Parathyroid adenoma (tissue), 2 donors: ENCODE data around the gene PYGB.

Experiments
- H2AFZ ChIP-seq: fragments of 300-600 bp; sonication (generic); one replicate; pipeline ENCODE4 v1.7.0; 2017; ENCODE audit warnings: antibody characterized with exemption, mild to moderate bottlenecking
- H3K27ac ChIP-seq: fragments of 300-600 bp; sonication (generic); one replicate; pipeline ENCODE4 v1.7.0; 2017
- H3K27me3 ChIP-seq: fragments of 300-600 bp; sonication (generic); one replicate; pipeline ENCODE4 v1.7.0; 2017; ENCODE audit warnings: low read length; ENCODE audit not compliant: control insufficient read depth, insufficient read depth
- H3K36me3 ChIP-seq: fragments of 300-600 bp; sonication (generic); one replicate; pipeline ENCODE4 v1.7.0; 2017; ENCODE audit warnings: low read length; ENCODE audit not compliant: control insufficient read depth, insufficient read depth
- H3K4me1 ChIP-seq: fragments of 300-600 bp; sonication (generic); one replicate; pipeline ENCODE4 v1.7.0; 2017; ENCODE audit warnings: control low read depth
- H3K4me2 ChIP-seq: fragments of 300-600 bp; sonication (generic); one replicate; pipeline ENCODE4 v1.7.0; 2017; ENCODE audit warnings: low read length
- H3K4me3 ChIP-seq: fragments of 300-600 bp; sonication (generic); one replicate; pipeline ENCODE4 v1.7.0; 2017; ENCODE audit warnings: low read depth, low read length
- H3K79me2 ChIP-seq: fragments of 300-600 bp; sonication (generic); one replicate; pipeline ENCODE4 v1.7.0; 2017; ENCODE audit warnings: control low read depth
- H3K9ac ChIP-seq: fragments of 300-600 bp; sonication (generic); one replicate; pipeline ENCODE4 v1.7.0; 2017; ENCODE audit warnings: mild to moderate bottlenecking
- H3K9me3 ChIP-seq: fragments of 300-600 bp; sonication (generic); one replicate; pipeline ENCODE4 v1.7.0; 2017; ENCODE audit warnings: low read length; ENCODE audit not compliant: control insufficient read depth
- CTCF ChIP-seq: fragments of 300-600 bp; sonication (generic); IDR thresholded peaks from one replicate; pipeline ENCODE4 v1.7.0; 2017; ENCODE audit warnings: antibody characterized with exemption, mild to moderate bottlenecking
- donor health status: primary hyperparathyroidism.

The PYGB gene

GRCh38 chr20:25273541-25274358 lies 25.9 kb downstream of the PYGB start:
- Histone ChIP-seq H3K27ac (no peak overlapping the region), H3K4me3 (no peak overlapping the region), H3K27me3 (no peaks in the 10 kb centered on the region), H3K9me3 (no peaks in the 10 kb centered on the region), H3K4me1 (no peaks in the 10 kb centered on the region), H2AFZ (no peak overlapping the region), H3K36me3 (no peaks in the 10 kb centered on the region), H3K9ac (no peak overlapping the region), H3K79me2 (no peaks in the 10 kb centered on the region), H3K4me2 (no peak overlapping the region)
- no peak for TF ChIP-seq CTCF

GRCh38 chr20:25274481-25274880 lies 26.6 kb downstream of the PYGB start:
- H3K4me1 ChIP-seq = peaks cover 1% of the 10 kb centered on the region
- no peaks in the 10 kb centered on the region for H3K9me3 ChIP-seq
- TF ChIP-seq CTCF = no peak
- no peaks in the 10 kb centered on the region for H3K27me3 ChIP-seq
- no peaks in the 10 kb centered on the region for H3K79me2 ChIP-seq
- no peak overlapping the region for H3K27ac ChIP-seq
- no peaks in the 10 kb centered on the region for H3K36me3 ChIP-seq
- no peak overlapping the region for H3K4me2 ChIP-seq
- no peak overlapping the region for H3K9ac ChIP-seq
- H2AFZ ChIP-seq = no peak overlapping the region
- no peak overlapping the region for H3K4me3 ChIP-seq

GRCh38 chr20:25274891-25275812 lies 27.3 kb downstream of the PYGB start:
- Histone ChIP-seq H2AFZ (no peak overlapping the region), H3K4me1 (peaks cover 7% of the 10 kb centered on the region)

GRCh38 chr20:25275813-25276532 lies 28.1 kb downstream of the PYGB start:
- Histone ChIP-seq H3K4me1 (peaks cover 10% of the 10 kb centered on the region), H3K27me3 (no peaks in the 10 kb centered on the region), H3K4me3 (no peak overlapping the region), H3K36me3 (no peaks in the 10 kb centered on the region), H3K9ac (no peak overlapping the region), H3K9me3 (no peaks in the 10 kb centered on the region), H3K79me2 (no peaks in the 10 kb centered on the region), H2AFZ (no peak overlapping the region), H3K4me2 (no peak overlapping the region), H3K27ac (no peak overlapping the region)
- no peak for TF ChIP-seq CTCF

More at GRCh38 chr20:25274891-25275812, 27.3 kb downstream of the PYGB start:
- Histone ChIP-seq H3K4me2 (no peak overlapping the region), H3K9me3 (no peaks in the 10 kb centered on the region), H3K4me3 (no peak overlapping the region), H3K36me3 (no peaks in the 10 kb centered on the region), H3K27me3 (no peaks in the 10 kb centered on the region), H3K79me2 (no peaks in the 10 kb centered on the region), H3K27ac (no peak overlapping the region), H3K9ac (no peak overlapping the region)
- TF ChIP-seq CTCF = no peak
